Lung microvascular endothelial cell (primary cell): Measurements from ENCODE around the gene SBK3. TPM values are rescaled to one million over a fixed set of nuclear protein-coding genes. Genes with fewer than 3 reads are reported as not detected.
"Not testable (repeated sequence)": the region's sequence is repeated elsewhere in the genome, so short reads cannot be mapped to it uniquely, and the experiment has no call there.

Experiments
- DNase-seq, 2 donors: peaks; one replicate each; pipeline versions ENCODE4 v3.0.0 to v3.0.0-alpha.2; 2010; ENCODE audit warnings: low read depth in 2 of 2
- total RNA-seq: library from RNA; depleted of rRNA; stranded (reverse); fragments of >200 nt; gene quantifications from 2 replicates; pipeline ENCODE4 v1.2.1, GENCODE V29; 2014

Gene SBK3
- total RNA-seq, 1 donor from 2014 or later: 0.20 TPM

- DNase-seq: no peak
Observed at GRCh38 chr19:55541091-55541490, 4.3 kb downstream of the SBK3 start.

GRCh38 chr19:55540619-55541018 is 4.7 kb downstream of the SBK3 start:
- no peak for DNase-seq

- no peak for DNase-seq
Observed at GRCh38 chr19:55539090-55539984, 6.0 kb downstream of the SBK3 start.

GRCh38 chr19:55538132-55538531 is 7.2 kb downstream of the SBK3 start:
- DNase-seq: no peak

- DNase-seq: no peak
Observed at GRCh38 chr19:55537741-55538111, 7.6 kb downstream of the SBK3 start.

GRCh38 chr19:55536951-55537740 is 8.2 kb downstream of the SBK3 start, which contains the start of gene SBK2:
TSS of gene SBK2 (minus strand) at chr19:55537133. CDS start at chr19:55536294, 839 bp downstream.
- peak in 1 of 2 donors; percentile 55 for DNase-seq

GRCh38 chr19:55536366-55536765 is 9.0 kb downstream of the SBK3 start:
- DNase-seq: no peak

GRCh38 chr19:55535965-55536350 is 9.4 kb downstream of the SBK3 start:
- DNase-seq: no peak

- no peak for DNase-seq
Observed at GRCh38 chr19:55535173-55535964, 10.0 kb downstream of the SBK3 start.

GRCh38 chr19:55534280-55534679 is 11.1 kb downstream of the SBK3 start:
- DNase-seq: not testable (repeated sequence)

GRCh38 chr19:55530996-55531395 is 14.3 kb downstream of the SBK3 start:
- no peak for DNase-seq

GRCh38 chr19:55529636-55530234 is 15.6 kb downstream of the SBK3 start:
- DNase-seq: no peak

- peak in 1 of 2 donors; percentile 23 for DNase-seq
Observed at GRCh38 chr19:55528030-55528803, 17.1 kb downstream of the SBK3 start.

GRCh38 chr19:55527197-55528029 is 17.9 kb downstream of the SBK3 start:
- DNase-seq: no peak

- DNase-seq: peak; percentile 53 to 77
Observed at GRCh38 chr19:55526216-55527196, 18.8 kb downstream of the SBK3 start.

- DNase-seq: no peak
Observed at GRCh38 chr19:55525289-55526101, 19.8 kb downstream of the SBK3 start.

GRCh38 chr19:55520691-55521292 is 24.6 kb downstream of the SBK3 start:
- DNase-seq: no peak
